KOPT-K1 (cell line): Measurements from ENCODE around the gene MC4R.

Source experiments
- H3K27ac ChIP-seq: fragments of 200-600 bp; sonication (generic); 2 replicates; pipeline ENCODE4 v1.5.1; 2016; ENCODE audit warnings: antibody characterized with exemption, mild to moderate bottlenecking, low read depth, low read length; ENCODE audit not compliant: poor library complexity, severe bottlenecking
- H3K36me3 ChIP-seq: fragments of 200-600 bp; sonication (generic); 2 replicates; pipeline ENCODE4 v1.5.1; 2017; ENCODE audit warnings: antibody characterized with exemption, mild to moderate bottlenecking, low read length, moderate library complexity; ENCODE audit not compliant: insufficient read depth
- H3K9me3 ChIP-seq: fragments of 200-600 bp; sonication (generic); 2 replicates; pipeline ENCODE4 v1.5.1; 2017; ENCODE audit warnings: antibody characterized with exemption, low read length, mild to moderate bottlenecking; ENCODE audit not compliant: insufficient read depth, poor library complexity, severe bottlenecking

Gene MC4R

GRCh38 chr18:60358516-60358915, 14.1 kb downstream of the MC4R start:
- H3K36me3 ChIP-seq, result no peaks in the 10 kb centered on the region
- no peaks in the 10 kb centered on the region for H3K9me3 ChIP-seq
- no peak overlapping the region for H3K27ac ChIP-seq

GRCh38 chr18:60350941-60351340, 21.6 kb downstream of the MC4R start:
- no peaks in the 10 kb centered on the region for H3K36me3 ChIP-seq

GRCh38 chr18:60350150-60350549, 22.4 kb downstream of the MC4R start:
- H3K9me3 ChIP-seq, result no peaks in the 10 kb centered on the region
- H3K27ac ChIP-seq, result no peak overlapping the region
- no peaks in the 10 kb centered on the region for H3K36me3 ChIP-seq

More at GRCh38 chr18:60350941-60351340, 21.6 kb downstream of the MC4R start:
- Histone ChIP-seq H3K27ac (no peak overlapping the region), H3K9me3 (no peaks in the 10 kb centered on the region)

GRCh38 chr18:60347526-60348045, 25.0 kb downstream of the MC4R start:
- Histone ChIP-seq H3K27ac (no peak overlapping the region), H3K36me3 (no peaks in the 10 kb centered on the region), H3K9me3 (no peaks in the 10 kb centered on the region)

GRCh38 chr18:60339018-60339417, 33.6 kb downstream of the MC4R start:
- Histone ChIP-seq H3K36me3 (no peaks in the 10 kb centered on the region), H3K9me3 (no peaks in the 10 kb centered on the region), H3K27ac (no peak overlapping the region)

GRCh38 chr18:60331890-60332289, 40.7 kb downstream of the MC4R start:
- Histone ChIP-seq H3K36me3 (no peaks in the 10 kb centered on the region), H3K27ac (no peak overlapping the region), H3K9me3 (peaks cover 11% of the 10 kb centered on the region)

- Histone ChIP-seq H3K36me3 (no peaks in the 10 kb centered on the region), H3K9me3 (peaks cover 13% of the 10 kb centered on the region), H3K27ac (no peak overlapping the region)
Measured at GRCh38 chr18:60329131-60329530, 43.4 kb downstream of the MC4R start.

GRCh38 chr18:60327880-60328279, 44.7 kb downstream of the MC4R start:
- no peak overlapping the region for H3K27ac ChIP-seq
- peaks cover 16% of the 10 kb centered on the region for H3K9me3 ChIP-seq
- H3K36me3 ChIP-seq, result no peaks in the 10 kb centered on the region

- Histone ChIP-seq H3K27ac (no peak overlapping the region), H3K9me3 (peaks cover 5% of the 10 kb centered on the region), H3K36me3 (no peaks in the 10 kb centered on the region)
Measured at GRCh38 chr18:60322591-60322990, 50.0 kb downstream of the MC4R start.
